GM21723 (cell line): ENCODE measurements around the gene TRA2A.
"Not testable (repeated sequence)": the region's sequence is repeated elsewhere in the genome, so short reads cannot be mapped to it uniquely, and the experiment has no call there.

Source experiments
- ATAC-seq: cut with Tn5 transposase; IDR thresholded peaks from one replicate; pipeline ENCODE4 v1.9.1; 2021; ENCODE audit warnings: mild to moderate bottlenecking, moderate library complexity; ENCODE audit not compliant: unreplicated experiment

TRA2A gene

DNA sequence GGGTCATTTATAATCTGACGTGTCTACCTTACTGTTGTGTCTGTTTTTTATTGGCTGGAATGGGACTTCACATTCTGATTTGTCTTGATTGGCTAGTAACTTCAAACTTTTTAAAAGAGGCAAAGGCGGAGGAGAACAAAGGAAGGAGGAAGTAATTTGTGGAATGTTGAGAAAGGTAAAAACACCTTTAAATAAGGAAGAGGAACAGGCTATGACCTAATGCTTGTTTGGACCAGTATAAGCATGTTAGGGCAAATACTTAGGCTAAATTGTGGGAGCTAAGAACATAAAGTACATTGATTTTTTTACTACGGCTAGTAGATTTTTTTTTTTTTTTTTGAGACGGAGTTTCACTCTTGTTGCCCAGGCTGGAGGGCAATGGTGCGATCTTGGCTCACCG, 18.0 kb downstream of the TRA2A start:
- ATAC-seq = not testable (repeated sequence)

DNA sequence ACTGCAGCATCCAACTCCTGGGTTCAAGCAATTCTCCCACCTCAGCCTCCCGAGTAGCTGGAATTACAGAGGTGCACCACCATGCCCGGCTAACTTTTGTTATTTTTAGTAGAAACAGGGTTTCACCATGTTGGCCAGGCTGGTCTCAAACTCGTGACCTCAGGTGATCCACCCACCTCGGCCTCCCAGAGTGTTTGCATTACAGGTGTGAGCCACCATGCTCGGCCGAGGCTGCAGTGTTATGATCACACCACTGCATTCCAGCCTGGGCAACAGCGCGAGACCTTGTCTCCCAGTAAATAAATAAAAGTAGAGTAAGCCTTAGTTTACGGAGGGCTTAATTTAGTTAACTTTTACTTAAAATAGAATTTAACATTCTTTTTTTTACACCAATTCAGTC, 37.8 kb downstream of the TRA2A start:
- ATAC-seq = no peak

DNA sequence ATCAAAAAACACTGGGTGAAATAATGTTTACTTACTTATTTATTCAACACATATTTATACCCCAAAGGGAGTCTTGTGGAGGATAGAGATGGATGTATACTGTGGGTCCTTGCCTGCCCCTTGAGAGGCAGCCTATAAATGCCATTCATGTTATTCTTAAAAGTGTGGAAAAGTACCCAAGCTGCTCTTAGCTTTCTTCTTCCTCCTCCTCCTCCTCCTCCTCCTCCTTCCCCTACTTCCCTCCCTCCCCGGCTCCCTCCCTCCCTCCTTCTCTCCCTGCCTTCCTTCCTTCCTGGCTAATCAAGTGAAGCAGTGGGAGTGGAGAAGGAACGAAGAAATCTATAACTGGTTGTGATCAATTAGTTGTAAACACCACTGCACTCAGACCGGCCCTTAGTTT, 40.3 kb downstream of the TRA2A start:
- no peak for ATAC-seq

DNA sequence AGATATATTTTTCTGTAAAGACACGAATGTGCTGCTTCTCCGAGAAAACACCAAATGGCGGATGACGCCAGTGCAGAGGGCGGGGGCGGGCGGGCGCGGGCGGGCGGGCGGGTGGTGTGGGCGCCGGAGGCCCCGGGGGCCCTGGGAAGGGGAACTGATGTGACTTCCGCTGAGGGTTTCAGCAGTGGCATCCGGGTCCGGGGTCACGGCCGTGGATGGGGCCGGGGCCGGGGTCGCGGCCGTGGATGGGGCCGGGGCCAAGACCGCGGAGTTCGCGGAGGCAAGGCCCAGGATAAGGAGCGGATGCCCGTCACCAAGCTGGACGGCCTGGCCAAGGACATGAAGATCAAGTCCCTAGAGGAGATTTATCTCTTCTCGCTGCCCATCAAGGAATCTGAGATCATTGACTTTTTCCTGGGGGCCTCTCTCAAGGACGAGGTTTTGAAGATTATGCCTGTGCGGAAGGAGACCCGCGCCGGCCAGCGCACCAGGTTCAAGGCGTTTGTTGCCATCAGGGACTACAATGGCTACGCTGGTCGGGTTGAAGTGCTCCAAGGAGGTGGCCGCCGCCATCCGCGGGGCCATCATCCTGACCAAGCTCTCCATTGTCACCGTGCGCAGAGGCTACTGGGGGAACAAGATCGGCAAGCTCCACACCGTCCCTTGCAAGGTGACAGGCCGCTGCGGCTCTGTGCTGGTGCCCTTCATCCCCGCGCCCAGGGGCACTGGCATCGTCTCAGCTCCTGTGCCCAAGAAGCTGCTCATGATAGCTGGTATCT, 41.2 kb downstream of the TRA2A start:
- ATAC-seq = peak; percentile 91

DNA sequence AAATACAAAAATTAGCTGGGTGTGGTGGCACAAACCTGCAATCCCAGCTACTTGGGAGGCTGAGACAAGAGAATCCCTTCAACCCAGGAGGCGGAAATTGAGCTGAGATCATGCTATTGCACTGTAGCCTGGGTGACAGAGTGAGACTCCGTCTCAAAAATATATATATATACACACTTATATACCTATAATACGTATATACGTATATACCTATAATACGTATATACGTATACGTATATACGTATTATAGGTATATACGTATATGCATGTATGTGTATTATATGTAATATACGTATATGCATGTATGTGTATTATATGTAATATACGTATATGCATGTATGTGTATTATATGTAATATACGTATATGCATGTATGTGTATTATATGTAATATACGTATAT, 43.1 kb downstream of the TRA2A start:
- ATAC-seq = not testable (repeated sequence)

DNA sequence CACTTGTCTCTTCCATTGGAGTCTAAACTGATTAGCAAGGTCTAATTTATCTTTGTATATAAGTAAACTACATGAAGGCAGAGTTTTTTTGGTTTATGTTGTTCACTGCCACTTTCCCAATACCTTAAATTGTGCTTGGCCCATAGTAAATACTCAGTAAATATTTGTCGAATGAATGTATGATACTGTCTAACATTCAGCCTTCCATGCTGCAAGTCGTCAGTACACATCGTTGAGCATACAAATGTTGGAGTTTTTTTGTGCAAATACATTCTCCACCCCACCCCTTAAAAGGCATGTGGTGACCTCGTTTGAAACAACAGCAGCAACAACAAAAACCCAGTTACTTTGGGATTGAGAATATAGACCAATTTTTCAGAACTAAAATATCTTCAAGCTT, 44.1 kb downstream of the TRA2A start:
- no peak for ATAC-seq

DNA sequence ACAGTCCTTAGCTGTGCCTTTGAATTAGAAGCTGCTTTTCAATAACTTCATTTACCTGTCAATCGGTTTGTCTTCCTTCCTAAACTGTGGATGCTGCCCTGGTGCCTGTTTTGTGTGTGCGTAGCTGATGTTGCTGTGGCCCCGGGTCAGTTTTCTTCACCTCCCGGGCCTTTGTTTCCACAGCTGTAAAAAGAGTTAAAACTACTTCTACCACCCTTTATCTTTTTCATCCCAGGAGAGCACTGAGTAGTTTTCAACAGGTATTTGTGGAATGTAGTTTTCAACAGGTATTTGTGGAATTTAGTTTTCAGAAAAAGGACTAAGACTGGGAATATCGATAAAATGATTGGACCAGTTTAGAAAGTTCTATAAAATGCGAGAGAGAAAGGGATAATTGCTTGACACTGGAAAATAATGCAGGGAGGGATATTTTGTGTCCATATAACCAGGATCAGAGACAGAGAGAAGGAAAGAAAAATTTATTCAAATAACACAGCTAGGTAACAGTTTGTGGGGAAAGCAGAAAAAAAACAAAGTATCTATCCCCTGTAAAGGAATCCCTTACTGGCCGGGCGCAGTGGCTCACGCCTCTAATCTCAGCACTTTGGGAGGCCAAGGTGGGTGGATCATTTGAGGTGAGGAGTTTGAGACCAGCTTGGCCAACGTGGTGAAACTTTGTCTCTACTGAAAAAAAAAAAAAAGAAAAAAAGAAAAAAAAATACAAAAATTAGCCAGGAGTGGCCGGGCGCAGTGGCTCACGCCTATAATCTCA, 45.6 kb downstream of the TRA2A start:
- no peak for ATAC-seq

DNA sequence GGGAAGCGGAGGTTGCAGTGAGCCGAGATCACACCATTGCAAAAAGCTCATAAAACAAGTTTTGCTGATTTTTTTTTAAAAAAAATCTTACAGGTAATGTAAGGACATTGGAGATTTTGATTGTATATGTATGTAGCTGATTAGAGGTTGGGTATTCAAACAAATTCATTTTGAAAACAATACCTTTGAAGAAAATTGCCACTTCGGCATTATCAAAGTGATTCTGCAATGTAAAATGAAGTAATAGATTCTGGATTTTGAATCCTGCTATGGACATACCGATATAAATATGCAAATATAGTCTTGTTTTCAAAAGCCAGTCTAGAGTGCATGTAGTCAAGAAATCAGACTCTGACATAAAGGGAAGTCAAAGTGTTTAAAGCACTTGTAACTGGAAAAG, 49.1 kb downstream of the TRA2A start:
- no peak for ATAC-seq

DNA sequence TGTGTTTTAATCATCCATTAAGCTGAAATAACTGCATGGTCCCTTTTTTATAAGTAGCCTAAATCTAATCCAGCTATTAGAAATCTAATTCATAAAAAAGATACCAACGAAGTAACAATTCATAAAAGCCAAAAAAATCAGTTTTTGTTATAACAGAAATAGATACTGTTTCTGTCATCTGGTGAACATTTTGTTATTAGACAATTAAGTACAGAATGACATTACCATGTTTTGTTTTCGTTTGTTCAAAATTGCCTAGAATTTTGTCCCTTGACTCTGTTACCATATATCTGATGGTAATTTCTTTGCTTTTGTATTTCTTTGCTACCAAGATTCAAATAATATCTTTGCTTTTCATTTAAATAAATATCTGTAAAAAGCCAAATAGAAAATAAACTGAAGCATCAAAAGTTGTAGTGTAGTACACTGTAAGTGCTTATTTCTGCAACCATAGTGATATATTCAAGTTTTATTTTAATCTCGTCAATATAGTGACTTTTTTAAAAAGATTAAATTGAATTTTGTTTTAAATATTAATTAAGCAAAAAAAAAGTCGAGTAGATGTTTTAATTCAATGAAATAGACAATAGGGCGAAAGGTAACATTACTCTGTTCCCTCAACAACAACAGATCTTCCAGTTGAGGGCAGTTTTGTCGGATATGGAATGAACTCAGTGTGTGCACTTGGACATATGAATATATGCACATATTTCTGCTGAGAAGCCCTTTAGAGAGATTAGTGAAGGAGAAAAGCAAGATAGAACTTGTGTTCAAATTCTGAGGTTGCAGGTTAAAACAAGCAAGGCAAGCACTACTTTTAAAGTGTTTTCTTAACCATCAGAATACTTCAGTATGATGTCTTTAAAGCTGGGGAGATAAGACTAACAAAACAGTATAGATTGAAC, 53.6 kb downstream of the TRA2A start:
- no peak for ATAC-seq

DNA sequence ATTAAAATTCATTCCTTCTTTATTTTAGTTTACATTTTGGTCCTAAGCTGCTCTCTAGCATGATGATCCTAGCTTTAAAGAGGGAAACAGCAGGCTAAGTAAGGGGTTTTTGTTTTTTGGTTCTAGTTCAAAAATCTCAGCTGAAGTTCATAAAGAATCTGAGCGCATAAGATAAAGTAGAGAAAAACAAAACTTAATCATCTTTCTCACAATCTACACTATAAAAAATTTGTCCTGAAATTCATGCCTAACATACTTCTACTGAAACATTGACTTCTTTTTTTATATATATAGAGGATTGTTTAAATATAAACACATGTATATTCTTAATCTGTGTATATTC, 54.7 kb downstream of the TRA2A start:
- ATAC-seq = no peak

DNA sequence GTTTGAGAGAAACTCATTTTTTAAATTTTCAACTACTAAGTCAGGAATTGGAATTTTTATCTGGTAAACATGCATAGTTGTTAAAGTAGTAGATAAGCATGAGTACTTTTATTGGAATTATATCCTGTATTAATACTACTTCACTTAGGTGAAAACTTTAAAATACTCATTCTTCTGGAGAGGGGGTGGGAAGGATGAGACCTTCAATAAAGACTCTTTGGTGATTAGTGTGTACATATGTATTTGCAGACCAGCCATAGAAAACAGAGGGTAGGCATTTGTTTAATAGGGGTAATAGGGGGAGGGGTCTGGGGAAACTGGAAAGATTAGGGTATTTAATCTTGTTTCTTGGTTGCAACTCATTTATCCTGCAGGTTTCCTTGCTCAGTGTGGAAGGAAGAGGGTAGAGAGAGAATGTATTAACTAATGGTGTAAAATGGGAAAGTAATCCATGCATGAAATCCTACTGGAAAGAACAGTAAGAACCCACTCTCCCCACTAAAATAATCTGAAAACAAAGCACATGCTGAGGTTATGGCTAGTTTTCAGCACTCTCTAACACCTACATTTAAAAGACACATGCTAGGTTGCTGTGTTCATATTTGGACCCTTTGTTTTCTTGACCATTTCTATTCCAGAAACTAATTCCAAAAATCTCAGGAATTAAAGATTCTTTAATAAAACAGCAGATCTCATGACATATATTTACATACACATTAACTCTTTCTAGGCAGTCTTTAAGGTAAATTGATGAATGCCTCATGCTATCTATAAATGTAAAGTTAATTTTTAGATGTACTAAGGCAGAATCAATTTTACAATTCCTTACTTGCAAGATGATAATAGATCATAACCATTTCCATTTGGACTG, 55.3 kb downstream of the TRA2A start:
- no peak for ATAC-seq

DNA sequence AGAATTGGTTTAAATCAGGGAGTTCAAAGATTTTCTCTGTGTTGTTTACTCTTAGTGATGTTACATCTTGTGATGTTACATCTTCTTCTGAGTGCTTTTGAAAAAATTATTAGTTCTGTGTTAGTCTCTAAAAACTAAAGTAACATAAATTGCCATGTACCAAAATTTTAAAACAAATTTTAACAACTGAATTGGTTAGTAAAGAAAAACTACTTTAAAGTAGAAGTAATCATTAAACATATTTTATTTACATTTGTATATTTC, 56.3 kb downstream of the TRA2A start:
- ATAC-seq = no peak

DNA sequence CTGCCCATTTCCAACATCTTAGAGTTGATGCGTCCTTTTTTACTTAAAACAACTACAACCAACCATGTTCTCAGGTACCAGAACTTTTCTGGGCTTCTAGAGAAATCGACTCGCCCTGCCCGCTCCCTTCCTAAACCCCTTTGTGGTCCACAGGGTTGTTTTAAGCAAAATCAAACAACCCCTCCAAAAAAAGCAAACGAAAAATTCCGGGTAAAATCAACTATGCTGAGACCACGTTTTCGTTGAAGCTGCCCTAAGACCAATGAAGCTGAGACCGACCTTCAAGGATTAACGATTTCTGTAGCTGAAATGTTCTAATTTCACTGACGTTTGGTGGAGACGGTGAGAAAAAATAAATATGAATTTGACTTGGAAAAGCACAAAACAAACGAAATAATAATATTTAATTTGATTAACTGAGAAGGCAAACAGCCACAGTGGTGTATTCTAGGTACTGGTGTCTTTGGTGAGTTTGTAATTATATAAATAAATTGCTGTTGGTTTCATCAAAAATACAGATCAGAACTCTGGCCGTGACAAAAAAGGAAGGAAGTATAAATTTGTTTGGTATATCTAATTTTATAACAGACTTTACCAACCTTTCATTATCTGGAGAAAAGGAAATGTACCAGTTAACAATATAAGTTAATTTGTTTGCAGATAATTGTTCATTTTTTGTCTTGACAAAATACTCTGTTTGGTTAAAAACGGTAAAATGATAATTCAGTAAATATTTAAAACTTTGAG, 56.8 kb downstream of the TRA2A start:
- ATAC-seq = no peak

DNA sequence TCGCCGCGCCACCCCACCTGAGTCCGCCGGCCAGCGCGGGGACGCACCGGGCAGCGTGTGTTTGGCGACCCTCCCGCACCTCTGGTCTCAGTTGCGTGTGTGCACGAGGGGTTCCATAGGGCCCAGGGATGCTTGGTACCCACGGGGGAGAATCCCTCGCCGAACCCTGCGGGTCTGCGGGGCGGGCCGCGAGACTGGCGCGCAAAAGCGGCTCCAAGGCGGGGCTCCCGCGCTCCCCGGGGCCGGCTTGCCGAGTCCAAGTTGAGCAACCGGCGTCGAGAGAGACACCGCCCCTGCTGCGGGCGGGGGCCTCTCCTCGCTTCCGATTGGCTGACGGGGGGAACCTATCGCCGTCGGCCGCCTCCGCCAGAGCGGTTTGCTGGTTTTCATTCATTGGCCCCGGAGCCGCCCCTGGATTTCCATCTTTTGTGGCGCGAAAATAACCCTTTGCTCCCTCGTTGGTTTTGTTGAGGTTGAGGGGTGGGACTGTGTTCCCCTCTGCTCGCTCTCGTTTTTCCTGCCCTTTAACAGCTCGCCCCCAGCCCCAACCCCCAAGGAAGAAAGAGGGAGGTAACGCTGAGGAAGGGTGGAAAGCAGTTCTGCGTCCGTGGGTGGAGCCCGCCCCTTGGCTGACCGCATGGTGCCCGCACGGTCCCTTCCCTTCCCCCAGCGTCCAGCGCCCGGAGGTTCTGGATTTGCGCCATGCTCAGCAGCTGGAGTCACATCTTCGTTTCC, 57.5 kb downstream of the TRA2A start:
- ATAC-seq = peak; percentile 74

DNA sequence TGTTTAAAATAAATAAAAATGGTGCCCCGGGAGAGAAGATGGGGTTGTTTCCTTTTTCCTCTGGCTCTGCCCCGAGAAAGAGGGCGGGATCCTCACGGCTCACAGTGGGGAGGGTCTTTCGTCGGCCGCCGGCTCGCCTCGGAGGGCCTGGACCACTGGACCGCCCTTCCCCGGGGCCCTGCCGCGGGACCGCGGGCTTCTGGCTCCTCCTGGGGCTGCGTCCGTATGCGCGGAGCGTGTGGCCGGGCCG, 58.0 kb downstream of the TRA2A start:
- ATAC-seq = peak; percentile 31

DNA sequence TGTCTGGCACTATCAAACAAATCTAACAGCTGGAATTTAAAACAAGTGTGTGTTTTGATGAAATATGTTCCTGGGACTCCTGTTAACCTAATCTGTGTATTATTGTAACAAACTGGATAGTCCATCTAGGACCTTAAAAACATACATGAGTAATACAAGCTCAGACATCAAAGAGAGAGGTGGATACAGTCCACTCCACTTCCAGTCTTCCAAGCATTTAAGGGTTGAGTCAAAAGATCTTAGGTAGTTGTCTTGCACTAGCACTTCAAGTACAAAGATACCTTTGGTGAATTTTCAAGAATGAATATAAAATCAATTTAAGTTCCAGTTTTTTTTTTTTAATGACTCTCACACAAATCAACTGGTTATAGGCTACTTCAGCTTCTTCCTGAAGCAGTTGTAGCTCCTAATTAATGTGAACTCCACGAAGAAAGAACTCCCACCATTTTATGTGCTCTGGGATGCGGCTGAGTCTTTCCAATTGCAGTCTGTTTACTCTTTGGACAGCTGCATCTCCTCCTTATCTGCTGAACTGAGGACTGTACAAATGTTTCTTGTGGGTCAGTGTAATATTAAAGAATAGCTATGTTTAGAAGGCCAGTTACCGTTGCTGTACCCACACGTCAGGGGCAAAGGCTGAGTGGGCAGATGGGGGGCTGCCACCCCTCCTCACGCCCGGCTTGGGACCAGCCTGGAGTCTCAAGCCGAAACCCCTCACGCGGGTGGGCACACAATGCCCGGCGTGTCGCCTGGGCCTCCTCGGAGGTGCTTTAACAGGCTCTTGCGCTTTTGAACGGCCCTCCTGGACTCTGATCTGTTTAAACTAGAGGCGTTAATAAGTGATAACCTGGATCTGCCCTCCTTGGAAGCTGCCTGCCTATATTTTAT, 58.6 kb downstream of the TRA2A start:
- no peak for ATAC-seq

DNA sequence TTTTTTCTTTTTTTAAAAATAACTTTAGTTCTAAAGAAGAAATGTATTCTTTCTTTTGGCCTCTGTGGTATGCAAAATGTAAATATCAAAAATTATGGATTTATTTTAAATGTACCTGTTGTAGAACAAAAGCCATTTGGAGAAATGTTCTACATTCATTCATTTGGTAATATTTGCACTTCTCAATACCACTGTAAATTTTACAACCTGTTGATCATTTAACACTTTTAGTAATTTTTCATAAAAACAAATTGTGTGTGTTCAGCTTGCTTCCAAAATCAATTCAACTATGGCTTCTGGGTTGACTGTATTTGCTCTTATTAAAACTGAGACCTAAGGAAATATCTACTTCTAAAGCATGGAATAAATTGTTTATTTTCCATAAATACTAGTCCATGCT, 59.2 kb downstream of the TRA2A start:
- no peak for ATAC-seq

DNA sequence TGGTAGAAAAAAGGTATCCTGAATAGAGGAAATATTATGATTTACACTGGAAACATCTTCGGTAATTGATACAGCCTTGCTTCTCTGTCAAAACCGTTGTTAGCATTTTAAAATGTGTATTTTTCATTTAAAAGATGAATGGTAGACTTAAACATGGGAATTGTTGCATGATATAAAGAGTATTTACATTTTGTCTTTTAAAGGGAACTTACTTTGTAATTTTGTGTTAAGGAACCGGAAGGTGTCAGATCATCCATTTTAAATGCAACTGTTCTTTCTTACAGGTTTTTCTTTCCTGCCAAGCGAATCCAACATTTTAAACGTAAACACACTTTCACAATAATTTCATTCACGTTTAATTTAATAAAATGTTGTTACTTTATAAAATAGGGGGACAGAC, 59.7 kb downstream of the TRA2A start:
- ATAC-seq = no peak
